Activated CD4-positive, alpha-beta T cell treated with anti-CD3 and anti-CD28 coated beads for 36 hours (primary cell): Measurements from ENCODE around the gene FAM83G. TPM values are rescaled to one million over a fixed set of nuclear protein-coding genes. Genes with fewer than 3 reads are reported as not detected.

ENCODE experiments used
- ATAC-seq: fragments of 200-7000 bp; cut with Tn5 transposase; one replicate; pipeline ENCODE4 v1.10.0; 2021; ENCODE audit warnings: mild to moderate bottlenecking, moderate library complexity
- CTCF ChIA-PET: fragments of 350-600 bp; sonication (Branson Sonifier 250); formaldehyde crosslinking; loops from one replicate; lab custom pipeline; 2021; ENCODE audit warnings: antibody characterized with exemption; lab: Charles Lee
- POLR2A ChIA-PET: fragments of 350-600 bp; sonication (Branson Sonifier 250); formaldehyde crosslinking; loops from one replicate; lab custom pipeline; 2021; ENCODE audit warnings: antibody characterized with exemption, inconsistent platforms; lab: Charles Lee
- DNase-seq: peaks from one replicate; pipeline ENCODE4 v3.0.0-alpha.2; 2020
- H3K27ac Mint-ChIP-seq: one replicate; pipeline ENCODE4 v1.8.0; 2021; ENCODE audit warnings: mixed read lengths
- H3K27me3 Mint-ChIP-seq: one replicate; pipeline ENCODE4 v1.8.0; 2021; ENCODE audit warnings: mixed read lengths
- H3K36me3 Mint-ChIP-seq: one replicate; pipeline ENCODE4 v1.8.0; 2021; ENCODE audit warnings: low read depth, mixed read lengths
- H3K4me1 Mint-ChIP-seq: one replicate; pipeline ENCODE4 v1.8.0; 2021; ENCODE audit warnings: mixed read lengths
- H3K4me3 Mint-ChIP-seq: one replicate; pipeline ENCODE4 v1.8.0; 2021; ENCODE audit warnings: mild to moderate bottlenecking, moderate library complexity, mixed read lengths
- H3K9me3 Mint-ChIP-seq: one replicate; pipeline ENCODE4 v1.8.0; 2021; ENCODE audit warnings: low read depth, mixed read lengths
- intact Hi-C, 2 experiments: fragments of 100-400 bp; cut with DNase I in 1 of 2; cut with micrococcal nuclease in 1 of 2; formaldehyde crosslinking; loops; one replicate each; pipeline versions ENCODE4 v1.14.2 to v1.15.1; 2022 to 2024; cut with DNase I, micrococcal nuclease
- total RNA-seq, 2 experiments: library from RNA; stranded (reverse); gene quantifications; one replicate each; pipeline ENCODE4 v1.2.3, GENCODE V29; 2021

FAM83G gene
- total RNA-seq, 2 experiments from 2014 or later = 11.1 to 14.3 TPM

DNA sequence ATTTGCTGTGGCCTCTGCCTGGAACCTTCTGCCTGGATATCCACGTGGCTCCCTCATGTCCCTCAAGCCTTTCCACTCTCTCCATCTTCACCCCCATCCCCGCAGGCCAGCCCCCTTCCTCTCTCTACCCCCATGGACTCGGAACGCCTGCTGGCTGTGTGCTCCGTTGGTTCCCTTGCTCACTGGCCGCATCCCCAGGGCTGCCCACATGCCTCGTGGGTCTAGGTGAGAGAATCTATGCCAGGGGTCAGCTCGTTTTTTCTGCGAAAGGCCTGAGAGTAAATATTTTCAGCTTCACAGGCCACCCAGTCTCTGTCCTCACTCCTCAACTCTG, 40.6 kb downstream of the FAM83G start:
- Mint-ChIP-seq H3K27me3 (no peaks in the 10 kb centered on the region), H3K27ac (no peak overlapping the region), H3K9me3 (no peaks in the 10 kb centered on the region), H3K36me3 (no peaks in the 10 kb centered on the region), H3K4me1 (peaks cover 14% of the 10 kb centered on the region), H3K4me3 (no peak overlapping the region)
- ChIA-PET POLR2A (no interaction called here), CTCF (no interaction called here)
- ATAC-seq = no peak
- DNase-seq = no peak
- intact Hi-C loops = loop anchor here (5.0 kb wide), 2 partner anchors 38 to 147 kb away; partner anchors contain the start of gene FAM83G (in 1 of the 2)

DNA sequence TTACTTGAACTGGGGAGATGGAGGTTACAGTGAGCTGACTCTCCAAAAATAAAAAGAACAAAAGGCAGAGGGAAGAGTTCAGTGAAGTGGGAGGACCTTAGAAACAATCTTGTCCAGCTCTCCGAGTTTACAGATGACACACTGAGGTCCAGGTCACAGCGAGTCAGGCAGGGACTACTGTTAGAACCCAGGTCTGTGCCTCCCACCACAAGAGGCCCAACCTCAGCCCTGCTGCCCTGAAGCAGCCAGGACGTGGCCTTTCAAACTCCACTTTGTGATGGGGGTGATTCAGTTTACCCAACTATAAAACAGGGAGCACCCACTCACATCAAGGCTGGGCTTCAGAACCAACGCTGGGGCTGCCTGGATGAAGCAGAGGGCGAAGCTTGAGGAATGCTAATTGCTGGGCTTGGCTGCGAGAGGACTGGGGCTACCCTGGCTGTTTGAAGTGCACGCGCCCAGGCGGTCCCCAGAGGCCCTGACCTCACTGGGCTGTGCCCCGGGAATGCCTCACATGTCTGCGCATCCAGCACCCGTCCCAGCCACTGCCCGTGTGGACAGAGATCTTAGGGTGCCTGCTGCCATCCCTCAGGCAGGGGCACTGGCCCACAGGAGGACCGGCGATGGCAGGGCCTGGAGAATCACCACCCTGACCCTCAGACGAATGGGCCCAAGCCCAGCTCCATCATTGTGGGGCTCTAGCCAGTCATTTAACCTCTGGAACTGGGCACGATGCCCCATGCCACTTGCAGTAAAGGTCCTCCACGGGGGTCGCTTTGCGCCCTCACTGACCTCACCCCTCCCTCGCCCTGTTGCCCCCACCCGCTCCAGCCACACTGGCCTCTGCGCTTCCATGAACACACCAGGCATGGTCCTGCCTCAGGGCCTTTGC, 41.2 kb downstream of the FAM83G start:
- Mint-ChIP-seq H3K36me3 (no peaks in the 10 kb centered on the region), H3K4me3 (no peak overlapping the region), H3K27ac (no peak overlapping the region), H3K9me3 (no peaks in the 10 kb centered on the region), H3K27me3 (no peaks in the 10 kb centered on the region), H3K4me1 (peaks cover 14% of the 10 kb centered on the region)
- intact Hi-C loops = loop anchor here (5.0 kb wide), 2 partner anchors 39 to 146 kb away; partner anchors contain the start of gene FAM83G (in 1 of the 2)
- ATAC-seq = no peak
- DNase-seq = peak; percentile 22
- ChIA-PET POLR2A (interaction anchor here (1.0 kb wide), 1 partner anchor 61 kb away, joined by 3 read pairs; no protein-coding TSS in a partner anchor), CTCF (interaction anchor here (2.7 kb wide), 1 partner anchor 39 kb away, joined by 15 read pairs; no protein-coding TSS in a partner anchor)

DNA sequence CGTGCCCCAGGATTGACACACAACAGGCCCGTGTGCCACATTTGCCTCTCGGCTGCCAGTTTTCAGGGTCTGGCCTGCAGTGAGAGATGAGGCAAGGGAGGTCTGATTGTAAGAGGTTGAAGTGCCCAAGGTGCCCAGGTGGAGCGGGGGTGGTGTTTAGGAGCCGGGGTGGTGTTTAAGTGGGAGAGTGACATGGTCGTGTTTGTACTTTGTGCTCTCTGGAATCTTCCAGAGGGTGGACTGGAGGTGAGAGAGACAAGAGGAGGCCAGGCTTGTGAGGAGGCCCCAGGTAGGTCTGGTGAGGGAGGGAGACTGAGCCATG, 42.1 kb downstream of the FAM83G start:
- Mint-ChIP-seq H3K9me3 (no peaks in the 10 kb centered on the region), H3K27me3 (no peaks in the 10 kb centered on the region), H3K27ac (no peak overlapping the region), H3K4me3 (no peak overlapping the region), H3K4me1 (peaks cover 14% of the 10 kb centered on the region), H3K36me3 (no peaks in the 10 kb centered on the region)
- intact Hi-C loops = loop anchor here (5.0 kb wide), 2 partner anchors 40 to 145 kb away; partner anchors contain the start of gene FAM83G (in 1 of the 2)
- no peak for DNase-seq
- CTCF ChIA-PET = interaction anchor here (1.2 to 2.7 kb wide), 2 partner anchors 17 to 40 kb away, joined by 3 to 15 read pairs; no protein-coding TSS in a partner anchor
- POLR2A ChIA-PET = interaction anchor here (1.0 kb wide), 1 partner anchor 61 kb away, joined by 3 read pairs; no protein-coding TSS in a partner anchor
- ATAC-seq = no peak

DNA sequence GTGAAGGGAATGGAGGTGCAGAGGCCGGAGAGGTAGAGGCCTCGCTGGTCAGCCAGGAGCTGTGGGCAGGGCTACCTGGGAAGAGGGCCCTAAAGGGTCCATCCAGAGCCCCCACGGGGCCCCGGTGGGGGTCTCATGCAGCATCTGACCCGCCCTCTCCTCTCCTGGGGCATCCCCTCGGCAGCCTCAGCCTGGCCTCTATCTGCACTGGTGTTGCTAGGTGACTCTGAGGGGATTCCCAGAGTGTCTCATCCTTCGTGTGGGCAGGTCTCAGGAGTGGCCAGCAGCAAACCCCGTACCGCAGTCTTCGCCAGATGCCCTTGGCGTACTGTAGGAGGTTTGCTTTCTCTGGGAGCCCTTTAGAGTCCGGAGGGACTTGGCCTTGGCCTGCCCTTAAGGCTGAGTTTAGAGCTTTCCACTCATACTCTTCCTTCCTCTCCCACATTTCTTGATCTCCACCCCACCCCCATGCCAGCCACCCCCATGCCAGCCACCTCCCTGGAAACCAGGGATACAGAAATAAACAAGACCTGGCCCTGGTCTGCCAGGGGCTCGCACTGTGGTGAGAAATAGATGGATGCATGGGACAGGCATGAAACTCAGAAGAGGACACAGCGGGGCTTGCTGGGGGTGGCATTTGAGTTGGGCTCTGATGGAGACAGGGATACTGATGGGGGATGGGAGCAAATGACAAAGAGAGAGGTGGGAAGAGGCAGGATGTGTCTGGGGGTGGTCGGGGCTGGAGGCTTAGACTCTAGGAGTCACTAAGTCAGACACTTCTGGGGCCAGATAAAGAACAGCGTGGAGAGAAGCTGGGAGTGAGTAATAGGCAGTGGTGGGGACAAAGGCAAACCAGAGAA, 42.7 kb downstream of the FAM83G start:
- CTCF ChIA-PET = interaction anchor here (0.6 to 2.7 kb wide), 21 partner anchors 8 to 171 kb away, joined by 3 to 15 read pairs (median 4); partner anchors contain the start of gene FAM83G
- Mint-ChIP-seq H3K27ac (no peak overlapping the region), H3K9me3 (no peaks in the 10 kb centered on the region), H3K4me3 (no peak overlapping the region), H3K4me1 (peaks cover 16% of the 10 kb centered on the region), H3K27me3 (no peaks in the 10 kb centered on the region), H3K36me3 (no peaks in the 10 kb centered on the region)
- POLR2A ChIA-PET = interaction anchor here (1.0 kb wide), 1 partner anchor 62 kb away, joined by 3 read pairs; no protein-coding TSS in a partner anchor
- intact Hi-C loops = loop anchor here (5.0 kb wide), 2 partner anchors 40 to 145 kb away; partner anchors contain the start of gene FAM83G (in 1 of the 2)
- peak; percentile 34 for DNase-seq
- no peak for ATAC-seq

DNA sequence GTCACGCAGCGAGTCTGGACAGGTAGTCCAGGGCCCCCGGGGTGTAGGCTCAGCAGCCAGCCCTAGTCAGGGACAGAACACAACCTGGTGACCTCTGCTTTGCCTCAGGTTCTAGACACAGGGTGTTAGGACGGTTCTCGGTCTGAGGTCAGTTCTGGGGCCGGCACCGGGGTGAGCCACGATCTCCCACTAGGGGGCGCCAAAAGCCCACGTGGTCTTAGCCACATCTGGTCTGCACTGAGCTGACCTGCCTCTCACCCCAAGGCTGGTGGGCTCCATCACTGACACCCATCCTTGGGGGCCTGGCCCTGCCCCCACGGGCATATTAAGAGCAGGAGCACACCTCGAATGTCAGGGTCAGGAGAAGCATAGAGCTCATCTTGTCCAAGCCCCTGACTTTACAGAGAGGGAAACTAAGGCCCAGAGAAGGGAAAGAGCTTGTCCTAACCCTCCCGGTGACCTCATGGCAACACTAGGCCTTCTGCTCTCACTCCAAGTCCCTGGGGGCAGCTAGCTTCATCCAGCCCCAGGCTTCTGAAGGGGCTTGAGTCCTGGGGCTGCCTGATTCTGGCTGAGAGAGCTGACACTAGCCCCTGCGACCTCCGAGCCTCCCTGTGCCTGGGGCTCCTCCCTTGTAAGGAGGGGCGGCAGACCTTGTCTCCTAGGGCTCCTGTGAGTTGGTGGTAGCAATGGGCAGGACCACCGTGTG, 43.6 kb downstream of the FAM83G start:
- Mint-ChIP-seq H3K27ac (no peak overlapping the region), H3K4me1 (peaks cover 22% of the 10 kb centered on the region), H3K9me3 (no peaks in the 10 kb centered on the region), H3K36me3 (no peaks in the 10 kb centered on the region), H3K4me3 (no peak overlapping the region), H3K27me3 (no peaks in the 10 kb centered on the region)
- CTCF ChIA-PET = interaction anchor here (0.6 to 2.7 kb wide), 23 partner anchors 9 to 335 kb away, joined by 3 to 15 read pairs (median 4); partner anchors contain the start of gene FAM83G
- intact Hi-C loops = loop anchor here (5.0 kb wide), 2 partner anchors 41 to 144 kb away; partner anchors contain the start of gene FAM83G (in 1 of the 2)
- POLR2A ChIA-PET = no interaction called here
- ATAC-seq = peak; percentile 93
- peak; percentile 91 for DNase-seq

DNA sequence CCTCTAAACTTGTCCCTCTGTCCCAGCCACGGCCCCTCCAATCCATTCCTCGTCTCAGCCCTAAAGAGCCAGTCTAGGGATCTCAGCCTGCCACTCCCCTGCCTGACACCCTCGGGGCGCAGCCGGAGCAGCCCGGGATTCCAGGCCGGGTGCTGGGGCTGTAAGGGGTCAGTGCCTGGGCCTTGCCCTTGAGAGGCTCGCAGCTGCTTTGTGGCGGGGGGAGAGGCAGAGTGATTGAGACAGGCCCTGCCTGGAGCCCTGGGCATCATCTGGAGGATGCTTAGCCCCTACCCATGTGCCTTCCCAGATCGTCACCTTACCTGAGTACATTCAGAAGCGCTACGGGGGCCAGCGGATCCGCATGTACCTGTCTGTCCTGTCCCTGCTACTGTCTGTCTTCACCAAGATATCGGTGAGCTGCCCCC, 44.3 kb downstream of the FAM83G start:
- intact Hi-C loops = loop anchor here (5.0 kb wide), 2 partner anchors 42 to 143 kb away; partner anchors contain the start of gene FAM83G (in 1 of the 2)
- no peak overlapping the region for H3K27ac Mint-ChIP-seq
- H3K9me3 Mint-ChIP-seq = no peaks in the 10 kb centered on the region
- peaks cover 28% of the 10 kb centered on the region for H3K4me1 Mint-ChIP-seq
- DNase-seq (no peak), ATAC-seq (no peak)
- H3K27me3 Mint-ChIP-seq = no peaks in the 10 kb centered on the region
- no peaks in the 10 kb centered on the region for H3K36me3 Mint-ChIP-seq
- H3K4me3 Mint-ChIP-seq = no peak overlapping the region
- ChIA-PET POLR2A (no interaction called here), CTCF (interaction anchor here (1.0 to 1.9 kb wide), 11 partner anchors 10 to 334 kb away, joined by 3 to 12 read pairs (median 6); partner anchors contain the start of gene FAM83G)

DNA sequence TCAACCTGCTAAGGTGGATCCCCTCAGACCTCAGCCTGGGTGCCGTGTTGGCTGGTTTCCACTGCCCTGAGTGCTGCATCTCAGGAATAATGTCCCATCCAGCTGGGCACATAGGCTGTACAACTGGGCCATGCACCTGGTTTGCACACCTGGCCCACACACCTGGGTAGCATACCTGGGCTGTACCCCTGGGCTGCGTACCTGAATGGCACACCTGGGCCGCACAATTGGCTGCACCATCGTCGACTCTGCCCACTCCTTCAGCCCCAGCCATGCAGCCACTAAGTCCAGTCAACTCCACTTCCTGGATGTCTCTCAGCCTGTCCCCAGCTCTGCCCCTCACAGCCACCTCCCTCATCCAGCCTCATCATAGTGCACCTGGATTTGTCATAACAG, 44.7 kb downstream of the FAM83G start:
- Mint-ChIP-seq H3K27ac (no peak overlapping the region), H3K27me3 (no peaks in the 10 kb centered on the region), H3K4me3 (no peak overlapping the region), H3K9me3 (no peaks in the 10 kb centered on the region), H3K36me3 (no peaks in the 10 kb centered on the region), H3K4me1 (peaks cover 31% of the 10 kb centered on the region)
- POLR2A ChIA-PET = no interaction called here
- CTCF ChIA-PET = interaction anchor here (1.5 to 1.6 kb wide), 2 partner anchors 15 to 334 kb away, joined by 4 to 11 read pairs; no protein-coding TSS in a partner anchor
- DNase-seq = no peak
- intact Hi-C loops = loop anchor here (5.0 kb wide), 2 partner anchors 42 to 143 kb away; partner anchors contain the start of gene FAM83G (in 1 of the 2)
- ATAC-seq = no peak

DNA sequence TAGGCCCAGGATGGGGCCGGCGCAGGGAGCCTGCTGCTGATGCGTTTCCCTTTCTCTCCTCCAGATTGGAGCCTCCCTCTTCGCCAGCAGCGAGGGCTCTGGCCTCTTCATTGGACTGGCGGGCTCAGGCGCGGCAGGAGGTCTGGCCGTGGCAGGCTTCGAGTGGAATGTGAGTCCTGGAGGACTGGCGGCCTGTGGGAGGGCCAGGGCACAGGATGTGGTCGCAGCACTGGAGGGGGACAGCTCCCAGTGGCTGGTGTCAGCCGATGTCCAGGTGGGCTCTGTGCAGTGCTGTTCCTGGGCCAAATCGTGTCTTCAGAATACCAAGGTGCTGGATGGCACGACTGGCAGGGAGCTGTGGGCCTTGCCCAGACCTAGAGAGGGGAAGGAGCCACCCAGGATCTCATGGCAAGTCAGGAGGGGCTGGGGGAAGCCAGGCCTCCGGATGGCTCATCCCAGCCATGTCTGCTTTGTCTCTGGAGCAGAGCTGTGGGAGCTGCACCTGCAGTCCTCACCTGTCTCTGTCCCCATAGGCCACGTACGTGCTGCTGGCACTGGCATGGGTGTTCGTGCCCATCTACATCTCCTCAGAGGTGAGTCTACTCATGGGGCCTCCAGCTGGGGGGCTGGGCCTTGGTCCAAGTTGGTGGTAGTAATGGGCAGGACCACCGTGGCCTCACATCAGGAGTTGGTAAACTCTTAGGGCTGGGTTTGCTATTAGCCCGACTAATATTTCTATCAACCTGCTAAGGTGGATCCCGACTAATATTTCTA, 45.3 kb downstream of the FAM83G start:
- H3K36me3 Mint-ChIP-seq = no peaks in the 10 kb centered on the region
- H3K27me3 Mint-ChIP-seq = no peaks in the 10 kb centered on the region
- CTCF ChIA-PET = interaction anchor here (0.6 to 1.2 kb wide), 2 partner anchors 55 to 100 kb away, joined by 3 to 4 read pairs; no protein-coding TSS in a partner anchor
- DNase-seq (no peak), ATAC-seq (no peak)
- intact Hi-C loops = no loop called here
- peaks cover 34% of the 10 kb centered on the region for H3K4me1 Mint-ChIP-seq
- H3K27ac Mint-ChIP-seq = no peak overlapping the region
- POLR2A ChIA-PET = no interaction called here
- H3K4me3 Mint-ChIP-seq = no peak overlapping the region
- H3K9me3 Mint-ChIP-seq = no peaks in the 10 kb centered on the region

DNA sequence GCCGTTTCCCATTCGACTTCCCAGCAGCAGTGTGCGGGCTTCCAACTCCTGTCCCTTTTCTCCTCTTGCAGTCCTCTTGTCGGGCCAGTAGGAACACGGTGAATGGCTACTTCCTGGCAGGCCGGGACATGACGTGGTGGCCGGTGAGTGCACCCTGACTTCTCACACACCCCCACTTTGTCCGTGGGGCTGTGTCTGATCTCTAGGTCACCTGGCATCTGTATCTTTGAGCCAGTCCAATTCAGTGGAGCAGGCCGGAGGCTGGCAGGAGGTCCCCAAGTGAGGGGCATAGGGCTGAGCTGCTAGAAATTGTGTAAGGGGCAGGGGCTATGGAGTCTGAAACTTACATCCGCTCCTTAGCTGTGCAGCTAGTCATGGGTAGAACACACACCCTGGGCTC, 46.0 kb downstream of the FAM83G start:
- Mint-ChIP-seq H3K4me3 (no peak overlapping the region), H3K27me3 (no peaks in the 10 kb centered on the region), H3K36me3 (no peaks in the 10 kb centered on the region), H3K9me3 (no peaks in the 10 kb centered on the region), H3K27ac (no peak overlapping the region), H3K4me1 (peaks cover 39% of the 10 kb centered on the region)
- ChIA-PET CTCF (interaction anchor here (1.1 to 1.6 kb wide), 4 partner anchors 15 to 333 kb away, joined by 3 to 4 read pairs (median 4); no protein-coding TSS in a partner anchor), POLR2A (interaction anchor here (0.6 kb wide), 1 partner anchor 58 kb away, joined by 3 read pairs; no protein-coding TSS in a partner anchor)
- intact Hi-C loops = no loop called here
- DNase-seq (no peak), ATAC-seq (no peak)
